Renal cortical epithelial cell (primary cell): ENCODE measurements around the gene VCY. TPM values are rescaled to one million over a fixed set of nuclear protein-coding genes. Genes with fewer than 3 reads are reported as not detected.
"Not testable (repeated sequence)": the region's sequence is repeated elsewhere in the genome, so short reads cannot be mapped to it uniquely, and the experiment has no call there.

Source experiments
- DNase-seq: peaks from one replicate; pipeline ENCODE4 v3.0.0-alpha.2; 2011; ENCODE audit warnings: low read depth
- total RNA-seq: library from RNA; depleted of rRNA; stranded (reverse); fragments of >200 nt; gene quantifications from 2 replicates; pipeline ENCODE4 v1.2.3, GENCODE V29; 2014

VCY gene
- total RNA-seq, result not detected in 2 replicates

DNA sequence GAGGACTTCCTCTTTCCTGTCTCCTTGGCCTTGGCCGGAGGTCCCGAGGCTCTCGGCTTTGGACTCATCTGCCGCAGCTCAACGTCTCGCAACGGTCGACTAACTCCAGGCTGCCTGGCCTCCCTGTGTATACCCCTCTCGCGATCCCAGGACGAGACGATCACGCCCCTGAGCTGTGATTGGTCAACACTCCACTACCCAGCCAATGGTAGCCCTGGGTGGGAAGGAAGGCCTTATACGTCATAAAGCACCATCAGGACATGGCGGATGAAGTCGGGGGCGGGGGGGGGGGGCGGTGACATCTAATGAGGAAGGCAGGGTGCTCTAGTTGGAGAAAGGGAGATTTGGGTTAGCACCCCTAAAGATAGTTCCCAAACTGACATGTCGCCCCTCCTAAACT, at the start of gene VCY:
Gene VCY, minus strand, starts transcription at position 101 of the 400 bp plus-strand sequence. Its CDS starts 33 bp downstream, at position 68.
- DNase-seq, result not testable (repeated sequence)

DNA sequence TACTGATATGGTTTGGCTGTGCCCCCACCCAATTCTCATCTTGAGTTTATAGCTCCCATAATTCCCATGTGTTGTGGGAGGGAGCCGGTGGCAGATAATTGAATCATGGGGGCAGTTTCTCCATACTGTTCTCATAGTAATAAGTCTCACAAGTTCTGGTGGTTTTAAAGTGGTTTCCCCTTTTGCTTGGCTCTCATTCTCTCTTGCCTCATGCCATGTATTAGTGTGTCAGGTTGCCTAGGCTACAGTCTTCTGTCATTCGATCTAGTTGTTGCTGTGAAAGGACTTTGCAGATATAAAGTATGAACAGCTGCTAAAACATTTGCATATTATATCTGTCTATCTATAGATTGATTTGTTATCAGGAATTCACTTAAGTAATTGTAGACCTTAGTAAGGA, 44.1 kb upstream of the VCY start:
- DNase-seq, result not testable (repeated sequence)

DNA sequence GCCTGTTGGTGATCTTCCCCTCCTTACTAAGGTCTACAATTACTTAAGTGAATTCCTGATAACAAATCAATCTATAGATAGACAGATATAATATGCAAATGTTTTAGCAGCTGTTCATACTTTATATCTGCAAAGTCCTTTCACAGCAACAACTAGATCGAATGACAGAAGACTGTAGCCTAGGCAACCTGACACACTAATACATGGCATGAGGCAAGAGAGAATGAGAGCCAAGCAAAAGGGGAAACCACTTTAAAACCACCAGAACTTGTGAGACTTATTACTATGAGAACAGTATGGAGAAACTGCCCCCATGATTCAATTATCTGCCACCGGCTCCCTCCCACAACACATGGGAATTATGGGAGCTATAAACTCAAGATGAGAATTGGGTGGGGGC, 25.6 kb upstream of the VCY start:
- not testable (repeated sequence) for DNase-seq

DNA sequence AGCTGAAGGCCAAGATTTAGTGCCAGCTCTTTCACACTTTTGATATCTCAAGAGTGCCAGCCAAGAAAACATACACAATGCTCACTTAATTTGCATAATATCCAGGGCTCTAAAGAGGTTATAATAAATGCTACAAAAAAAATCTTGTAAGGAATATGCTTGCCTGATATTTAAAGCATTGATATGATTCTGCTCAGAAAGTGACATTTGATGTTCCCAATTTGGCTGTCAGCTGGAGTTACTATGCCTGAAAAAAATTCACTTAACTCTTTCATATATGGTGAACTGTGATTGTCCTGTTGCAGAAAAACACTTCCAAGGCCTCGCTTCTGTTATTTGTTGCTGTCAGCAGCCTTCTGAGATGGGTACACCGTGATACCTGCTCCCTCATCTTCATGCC, 43.9 kb downstream of the VCY start:
- not testable (repeated sequence) for DNase-seq

Other genes starting within 250 kb of the VCY start
- gene VCY1B, start 69.8 kb upstream of the VCY start, total RNA-seq, result not detected in 2 replicates